Cardiac muscle cell (in vitro differentiated cells and primary cell): ENCODE measurements around the gene CGN. TPM values are rescaled to one million over a fixed set of nuclear protein-coding genes. Genes with fewer than 3 reads are reported as not detected.

ENCODE experiments used
- DNase-seq, 2 donors: peaks; one replicate each; pipeline versions ENCODE4 v3.0.0 to v3.0.0-alpha.2; 2010 to 2017; ENCODE audit warnings: low read depth in 1 of 2, low spot score in 1 of 2
- H3K27ac ChIP-seq: fragments of 200-600 bp; sonication (generic); 2 replicates; pipeline ENCODE4 v1.5.1; 2016
- H3K27me3 ChIP-seq: fragments of 200-600 bp; sonication (generic); 2 replicates; pipeline ENCODE4 v1.6.0; 2016; ENCODE audit warnings: control low read depth
- H3K36me3 ChIP-seq: fragments of 200-600 bp; sonication (generic); 2 replicates; pipeline ENCODE4 v1.5.1; 2016; ENCODE audit warnings: control low read depth
- H3K4me1 ChIP-seq: fragments of 200-600 bp; sonication (generic); 2 replicates; pipeline ENCODE4 v1.8.1; 2017; ENCODE audit warnings: low read depth, mild to moderate bottlenecking, mixed run types
- H3K4me3 ChIP-seq: fragments of 200-600 bp; sonication (generic); 2 replicates; pipeline ENCODE4 v1.5.1; 2016; ENCODE audit warnings: mild to moderate bottlenecking
- H3K9me3 ChIP-seq: fragments of 200-600 bp; sonication (generic); 2 replicates; pipeline ENCODE4 v1.5.1; 2017; ENCODE audit warnings: low read depth, mild to moderate bottlenecking, control low read depth
- polyA plus RNA-seq: library from polyadenylated mRNA; unstranded; fragments of >200 nt; fragmentation: Nextera tagmentation; extraction: Ambion mirVana; gene quantifications from 2 replicates; pipeline ENCODE4 v1.2.1, GENCODE V29; 2016
- total RNA-seq: library from RNA; depleted of rRNA; stranded (reverse); fragments of >200 nt; gene quantifications from 2 replicates; pipeline ENCODE4 v1.2.3, GENCODE V29; 2016
- TF ChIP-seq, protein P1 (sequence below): IDR thresholded peaks from 2 replicates; pipeline ENCODE4 v1.5.1; 2012; ENCODE audit warnings: low read depth, mild to moderate bottlenecking, low read length

CGN gene
- total and polyA plus RNA-seq, 2 experiments from 2014 or later = 1.2 to 4.3 TPM

- Histone ChIP-seq H3K27ac (no peak overlapping the region), H3K4me1 (peaks cover 4% of the 10 kb centered on the region), H3K4me3 (no peak overlapping the region), H3K9me3 (no peaks in the 10 kb centered on the region), H3K27me3 (no peaks in the 10 kb centered on the region), H3K36me3 (no peaks in the 10 kb centered on the region)
- DNase-seq = peak in 1 of 2 donors; percentile 15
- TF ChIP-seq, protein P1, sequence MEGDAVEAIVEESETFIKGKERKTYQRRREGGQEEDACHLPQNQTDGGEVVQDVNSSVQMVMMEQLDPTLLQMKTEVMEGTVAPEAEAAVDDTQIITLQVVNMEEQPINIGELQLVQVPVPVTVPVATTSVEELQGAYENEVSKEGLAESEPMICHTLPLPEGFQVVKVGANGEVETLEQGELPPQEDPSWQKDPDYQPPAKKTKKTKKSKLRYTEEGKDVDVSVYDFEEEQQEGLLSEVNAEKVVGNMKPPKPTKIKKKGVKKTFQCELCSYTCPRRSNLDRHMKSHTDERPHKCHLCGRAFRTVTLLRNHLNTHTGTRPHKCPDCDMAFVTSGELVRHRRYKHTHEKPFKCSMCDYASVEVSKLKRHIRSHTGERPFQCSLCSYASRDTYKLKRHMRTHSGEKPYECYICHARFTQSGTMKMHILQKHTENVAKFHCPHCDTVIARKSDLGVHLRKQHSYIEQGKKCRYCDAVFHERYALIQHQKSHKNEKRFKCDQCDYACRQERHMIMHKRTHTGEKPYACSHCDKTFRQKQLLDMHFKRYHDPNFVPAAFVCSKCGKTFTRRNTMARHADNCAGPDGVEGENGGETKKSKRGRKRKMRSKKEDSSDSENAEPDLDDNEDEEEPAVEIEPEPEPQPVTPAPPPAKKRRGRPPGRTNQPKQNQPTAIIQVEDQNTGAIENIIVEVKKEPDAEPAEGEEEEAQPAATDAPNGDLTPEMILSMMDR = no peak
Measured at GRCh38 chr1:151549199-151549598, 38.0 kb downstream of the CGN start.

DNA sequence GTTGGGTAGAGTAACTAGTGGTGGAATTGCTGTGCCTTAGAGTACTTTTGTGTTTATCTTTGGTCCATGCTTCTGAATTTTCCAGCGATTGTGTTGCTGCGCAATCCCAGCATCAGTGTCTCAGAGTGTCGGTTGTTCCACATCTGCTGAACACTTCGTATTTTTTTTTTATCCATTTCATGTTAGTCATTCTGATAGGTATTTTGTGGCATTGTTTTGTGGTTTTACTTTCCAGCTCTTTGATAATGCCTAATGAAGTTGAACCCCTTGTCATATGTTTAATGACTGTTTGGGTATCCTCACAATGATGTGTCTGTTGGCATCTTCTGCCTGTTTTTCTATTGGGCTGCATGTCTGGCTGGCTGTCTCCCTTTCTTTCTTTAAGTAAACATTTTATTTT, 42.5 kb downstream of the CGN start:
- H3K27me3 ChIP-seq = no peaks in the 10 kb centered on the region
- peaks cover 3% of the 10 kb centered on the region for H3K4me1 ChIP-seq
- peak in 1 of 2 donors; percentile 11 for DNase-seq
- no peaks in the 10 kb centered on the region for H3K36me3 ChIP-seq
- H3K9me3 ChIP-seq = no peaks in the 10 kb centered on the region
- H3K4me3 ChIP-seq = no peak overlapping the region
- H3K27ac ChIP-seq = no peak overlapping the region
- TF ChIP-seq, protein P1 = no peak

- H3K4me3 ChIP-seq = no peak overlapping the region
- H3K4me1 ChIP-seq = no peaks in the 10 kb centered on the region
- DNase-seq = no peak
- H3K9me3 ChIP-seq = no peaks in the 10 kb centered on the region
- TF ChIP-seq, protein P1 = no peak
- no peak overlapping the region for H3K27ac ChIP-seq
- no peaks in the 10 kb centered on the region for H3K27me3 ChIP-seq
- H3K36me3 ChIP-seq = no peaks in the 10 kb centered on the region
Measured at GRCh38 chr1:151556052-151556451, 44.9 kb downstream of the CGN start.

DNA sequence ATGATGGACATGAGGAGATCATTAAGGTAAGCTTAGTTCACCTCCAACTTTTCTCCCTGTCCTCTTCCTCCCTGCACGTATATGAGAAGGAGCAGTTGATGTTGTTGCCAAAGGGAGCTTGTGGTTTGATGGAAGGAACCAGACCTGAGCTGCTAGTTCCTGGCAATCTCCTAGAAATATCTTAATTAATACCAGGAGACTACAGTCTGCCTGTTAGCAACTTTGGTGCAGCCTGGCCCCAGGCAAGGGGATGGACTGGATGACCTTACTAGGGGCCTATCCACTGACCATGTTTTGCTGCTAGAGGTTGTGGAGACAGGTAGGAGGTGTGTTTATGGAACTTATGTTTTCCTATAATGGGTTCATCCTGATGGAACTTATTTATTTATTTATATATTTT, 51.5 kb downstream of the CGN start:
- H3K4me3 ChIP-seq = no peak overlapping the region
- peaks cover 13% of the 10 kb centered on the region for H3K36me3 ChIP-seq
- H3K9me3 ChIP-seq = no peaks in the 10 kb centered on the region
- no peaks in the 10 kb centered on the region for H3K27me3 ChIP-seq
- TF ChIP-seq, protein P1 = no peak
- H3K4me1 ChIP-seq = no peaks in the 10 kb centered on the region
- DNase-seq = no peak
- H3K27ac ChIP-seq = no peak overlapping the region

GRCh38 chr1:151563376-151563775, 52.2 kb downstream of the CGN start:
- Histone ChIP-seq H3K27me3 (no peaks in the 10 kb centered on the region), H3K27ac (no peak overlapping the region), H3K36me3 (peaks cover 16% of the 10 kb centered on the region), H3K9me3 (no peaks in the 10 kb centered on the region), H3K4me1 (no peaks in the 10 kb centered on the region), H3K4me3 (no peak overlapping the region)
- no peak for DNase-seq
- TF ChIP-seq, protein P1 = no peak
